Trophoblast cell (in vitro differentiated cells and primary cell): ENCODE data around the gene SPATS1.

ENCODE experiments used
- DNase-seq, 2 donors: peaks; one replicate each; pipeline ENCODE4 v3.0.0-alpha.2; 2016
- H2AFZ ChIP-seq: 2 replicates; pipeline ENCODE4 v1.6.1; 2013; ENCODE audit warnings: low read length, moderate library complexity, mild to moderate bottlenecking; ENCODE audit not compliant: insufficient read depth, poor library complexity
- H2AK5ac ChIP-seq: 2 replicates; pipeline ENCODE4 v1.6.1; 2013; ENCODE audit warnings: mild to moderate bottlenecking, low read length
- H2BK120ac ChIP-seq: 2 replicates; pipeline ENCODE4 v1.6.1; 2013; ENCODE audit warnings: low read length, mild to moderate bottlenecking, moderate library complexity; ENCODE audit not compliant: insufficient read depth, poor library complexity
- H2BK12ac ChIP-seq: 2 replicates; pipeline ENCODE4 v1.6.1; 2013; ENCODE audit warnings: mild to moderate bottlenecking, low read length, moderate library complexity
- H2BK5ac ChIP-seq: 2 replicates; pipeline ENCODE4 v1.6.1; 2013; ENCODE audit warnings: low read length, low read depth, moderate library complexity, mild to moderate bottlenecking; ENCODE audit not compliant: poor library complexity
- H3K14ac ChIP-seq: 2 replicates; pipeline ENCODE4 v1.6.1; 2013; ENCODE audit warnings: mild to moderate bottlenecking, low read length
- H3K18ac ChIP-seq: 2 replicates; pipeline ENCODE4 v1.6.1; 2013; ENCODE audit warnings: mild to moderate bottlenecking, low read length
- H3K23ac ChIP-seq: 2 replicates; pipeline ENCODE4 v1.6.1; 2013; ENCODE audit warnings: low read length
- H3K27ac ChIP-seq: 2 replicates; pipeline ENCODE4 v1.5.1; 2013; ENCODE audit warnings: low read depth, mild to moderate bottlenecking, inconsistent platforms, low read length, moderate library complexity
- H3K27me3 ChIP-seq: 2 replicates; pipeline ENCODE4 v1.6.1; 2013; ENCODE audit warnings: inconsistent platforms, mild to moderate bottlenecking, low read length, moderate library complexity; ENCODE audit not compliant: insufficient read depth
- H3K36me3 ChIP-seq, 2 experiments: 1 replicate in 1 of 2; 2 replicates in 1 of 2; pipeline ENCODE4 v1.6.1; 2013; ENCODE audit warnings: low read length in 2 of 2, mild to moderate bottlenecking in 2 of 2, moderate library complexity in 1 of 2; ENCODE audit not compliant: insufficient read depth in 2 of 2, control insufficient read depth in 1 of 2
- H3K4ac ChIP-seq: 2 replicates; pipeline ENCODE4 v1.6.1; 2013; ENCODE audit warnings: low read depth, mild to moderate bottlenecking, low read length, moderate library complexity
- H3K4me1 ChIP-seq, 2 experiments: 1 replicate in 1 of 2; 2 replicates in 1 of 2; pipeline ENCODE4 v1.6.1; 2013; ENCODE audit warnings: low read length in 2 of 2, mild to moderate bottlenecking in 2 of 2, moderate library complexity in 1 of 2; ENCODE audit not compliant: insufficient read depth in 2 of 2, control insufficient read depth in 1 of 2
- H3K4me2 ChIP-seq: 2 replicates; pipeline ENCODE4 v1.6.1; 2013; ENCODE audit warnings: inconsistent platforms, mild to moderate bottlenecking, low read length, moderate library complexity
- H3K4me3 ChIP-seq: 2 replicates; pipeline ENCODE4 v1.5.1; 2013; ENCODE audit warnings: mild to moderate bottlenecking, low read depth, low read length, inconsistent platforms
- H3K79me1 ChIP-seq: one replicate; pipeline ENCODE4 v1.6.1; 2013; ENCODE audit warnings: low read length
- H3K79me2 ChIP-seq: 2 replicates; pipeline ENCODE4 v1.6.1; 2013; ENCODE audit warnings: low read length, mild to moderate bottlenecking; ENCODE audit not compliant: control insufficient read depth, insufficient read depth, poor library complexity
- H3K9ac ChIP-seq: 2 replicates; pipeline ENCODE4 v1.6.1; 2013; ENCODE audit warnings: mild to moderate bottlenecking, low read length
- H3K9me3 ChIP-seq: 2 replicates; pipeline ENCODE4 v1.6.1; 2013; ENCODE audit warnings: low read depth, mild to moderate bottlenecking, control low read depth, inconsistent platforms, low read length; ENCODE audit not compliant: insufficient read depth
- H4K12ac ChIP-seq: 2 replicates; pipeline ENCODE4 v1.6.1; 2013; ENCODE audit warnings: low read depth, mild to moderate bottlenecking, low read length, moderate library complexity
- H4K8ac ChIP-seq: 2 replicates; pipeline ENCODE4 v1.6.1; 2013; ENCODE audit warnings: low read depth, mild to moderate bottlenecking, low read length, moderate library complexity
- H4K91ac ChIP-seq: one replicate; pipeline ENCODE4 v1.6.1; 2013; ENCODE audit warnings: low read depth, mild to moderate bottlenecking, low read length, moderate library complexity
- WGBS: extraction: QIAGEN DNeasy Blood & Tissue Kit; methylation state at CpG from one replicate; pipeline ENCODE4 v1.1.7; 2013; ENCODE audit warnings: missing lambda C conversion rate; ENCODE audit not compliant: insufficient read length, insufficient coverage; ENCODE audit errors: extremely low coverage; 5-methylcytosine and 5-hydroxymethylcytosine counted together

Gene SPATS1

DNA sequence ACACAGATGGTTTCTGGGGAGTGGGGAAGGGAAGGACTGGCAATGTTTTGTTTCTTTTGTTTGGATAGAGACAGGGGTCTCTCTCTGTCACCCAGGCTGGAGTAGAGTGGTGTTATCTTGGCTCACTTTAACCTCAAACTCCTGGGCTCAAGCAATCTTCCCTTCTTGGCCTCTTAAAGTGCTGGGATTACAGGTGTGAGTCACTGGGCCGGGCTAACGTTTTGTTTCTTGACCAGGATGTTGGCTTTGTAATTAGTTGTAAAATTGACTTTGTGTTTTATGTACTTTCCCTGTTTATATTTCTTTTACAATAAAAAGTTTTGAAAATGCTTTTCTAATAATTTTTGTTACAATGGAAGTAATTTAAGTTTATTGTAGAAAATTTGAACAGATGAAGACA is 10.9 kb downstream of the SPATS1 start:
- Histone ChIP-seq H3K18ac (no peak overlapping the region), H3K23ac (no peak overlapping the region), H3K14ac (no peak overlapping the region), H3K27me3 (no peaks in the 10 kb centered on the region), H3K27ac (no peak overlapping the region), H2AK5ac (no peak overlapping the region), H2BK5ac (no peak overlapping the region), H4K8ac (no peak overlapping the region), H3K79me1 (no peaks in the 10 kb centered on the region), H3K4me3 (no peak overlapping the region), H3K4me1 (peaks cover 0 to 3% of the 10 kb centered on the region in 2 experiments), H3K79me2 (no peaks in the 10 kb centered on the region), H4K12ac (no peak overlapping the region), H3K36me3 (no peaks in the 10 kb centered on the region), H2AFZ (no peak overlapping the region), H2BK120ac (no peak overlapping the region), H3K9ac (no peak overlapping the region), H3K4me2 (no peak overlapping the region), H4K91ac (no peak overlapping the region), H2BK12ac (no peak overlapping the region), H3K4ac (no peak overlapping the region), H3K9me3 (no peaks in the 10 kb centered on the region)
- no peak for DNase-seq
- WGBS = no CpG with 5 or more reads among the region's 2 CpGs

- H3K79me1 ChIP-seq = no peaks in the 10 kb centered on the region
- H3K27ac ChIP-seq = no peak overlapping the region
- H3K36me3 ChIP-seq = no peaks in the 10 kb centered on the region
- no peak overlapping the region for H3K18ac ChIP-seq
- WGBS = no CpG with 5 or more reads among the region's 4 CpGs
- no peak overlapping the region for H2AFZ ChIP-seq
- no peak overlapping the region for H2AK5ac ChIP-seq
- H3K14ac ChIP-seq = no peak overlapping the region
- no peaks in the 10 kb centered on the region for H3K79me2 ChIP-seq
- H3K27me3 ChIP-seq = no peaks in the 10 kb centered on the region
- no peak overlapping the region for H3K4ac ChIP-seq
- H2BK120ac ChIP-seq = no peak overlapping the region
- H3K4me2 ChIP-seq = no peak overlapping the region
- no peaks in the 10 kb centered on the region for H3K9me3 ChIP-seq
- H4K12ac ChIP-seq = no peak overlapping the region
- no peak overlapping the region for H3K9ac ChIP-seq
- H3K23ac ChIP-seq = no peak overlapping the region
- H3K4me1 ChIP-seq = no peaks in the 10 kb centered on the region
- H2BK5ac ChIP-seq = no peak overlapping the region
- H2BK12ac ChIP-seq = no peak overlapping the region
- H3K4me3 ChIP-seq = no peak overlapping the region
- no peak for DNase-seq
- H4K8ac ChIP-seq = no peak overlapping the region
- H4K91ac ChIP-seq = no peak overlapping the region
These were observed 13.2 kb downstream of the SPATS1 start for GRCh38 chr6:44355640-44356039.

GRCh38 chr6:44356487-44356886 is 14.0 kb downstream of the SPATS1 start:
- no peak overlapping the region for H3K23ac ChIP-seq
- H3K27ac ChIP-seq = no peak overlapping the region
- H4K8ac ChIP-seq = no peak overlapping the region
- no peak overlapping the region for H3K4me3 ChIP-seq
- no peaks in the 10 kb centered on the region for H3K79me2 ChIP-seq
- H2AFZ ChIP-seq = no peak overlapping the region
- H3K27me3 ChIP-seq = no peaks in the 10 kb centered on the region
- H3K36me3 ChIP-seq = no peaks in the 10 kb centered on the region
- H3K14ac ChIP-seq = no peak overlapping the region
- WGBS = no CpG with 5 or more reads among the region's 1 CpG
- no peak overlapping the region for H4K91ac ChIP-seq
- H3K18ac ChIP-seq = no peak overlapping the region
- H3K9me3 ChIP-seq = no peaks in the 10 kb centered on the region
- no peak overlapping the region for H3K4ac ChIP-seq
- no peak overlapping the region for H3K9ac ChIP-seq
- H3K79me1 ChIP-seq = no peaks in the 10 kb centered on the region
- no peaks in the 10 kb centered on the region for H3K4me1 ChIP-seq
- H4K12ac ChIP-seq = no peak overlapping the region
- no peak overlapping the region for H3K4me2 ChIP-seq
- H2AK5ac ChIP-seq = no peak overlapping the region
- H2BK12ac ChIP-seq = no peak overlapping the region
- no peak overlapping the region for H2BK120ac ChIP-seq
- no peak for DNase-seq
- no peak overlapping the region for H2BK5ac ChIP-seq

GRCh38 chr6:44359973-44360372 is 17.5 kb downstream of the SPATS1 start:
- Histone ChIP-seq H3K14ac (no peak overlapping the region), H3K9me3 (no peaks in the 10 kb centered on the region), H2AFZ (no peak overlapping the region), H2BK5ac (no peak overlapping the region), H2BK120ac (no peak overlapping the region), H4K8ac (no peak overlapping the region), H4K91ac (no peak overlapping the region), H3K9ac (no peak overlapping the region), H3K27me3 (no peaks in the 10 kb centered on the region), H4K12ac (no peak overlapping the region), H3K79me1 (no peaks in the 10 kb centered on the region), H2AK5ac (no peak overlapping the region), H3K4me2 (no peak overlapping the region), H3K4ac (no peak overlapping the region), H3K4me3 (no peak overlapping the region), H3K27ac (no peak overlapping the region), H3K23ac (no peak overlapping the region), H3K79me2 (no peaks in the 10 kb centered on the region), H3K4me1 (no peaks in the 10 kb centered on the region), H2BK12ac (no peak overlapping the region), H3K18ac (no peak overlapping the region), H3K36me3 (no peaks in the 10 kb centered on the region)
- no CpG with 5 or more reads among the region's 3 CpGs for WGBS
- no peak for DNase-seq
